ENCODE data around the gene GTSE1. TPM values are rescaled to one million over a fixed set of nuclear protein-coding genes. Genes with fewer than 3 reads are reported as not detected.

Gene GTSE1
- total RNA-seq, 1 donor from 2014 or later: 2.7 TPM

DNA sequence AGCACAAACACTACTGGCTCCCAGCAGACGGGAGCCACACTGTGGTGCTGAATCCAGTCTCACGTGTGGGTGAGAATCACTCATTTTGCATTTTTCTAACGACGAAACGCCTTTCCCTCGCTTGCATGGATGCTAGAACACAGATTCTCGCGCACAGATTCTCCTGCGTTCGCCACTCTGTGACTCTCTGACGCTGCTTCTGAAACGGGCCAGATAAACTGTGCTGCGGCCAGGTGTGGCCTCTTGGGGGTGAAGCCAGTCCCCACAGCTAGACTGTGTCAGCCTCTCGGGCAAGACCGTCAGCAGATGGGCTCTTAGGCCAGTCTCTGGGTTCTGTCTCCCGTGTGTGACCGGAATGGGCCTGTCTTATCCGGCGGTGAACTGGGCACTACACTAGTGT is 83.4 kb downstream of the GTSE1 start:
- no peak for DNase-seq

Other genes with a start within 250 kb of the GTSE1 start
- gene PPARA, start 146.3 kb upstream of the GTSE1 start, total RNA-seq: 12.5 and 20.6 TPM in 2 replicates
- 10.6 and 12.4 TPM in 2 replicates for gene CDPF1, start 46.6 kb upstream of the GTSE1 start, total RNA-seq
- gene PKDREJ, start 33.5 kb upstream of the GTSE1 start, total RNA-seq: under 0.01 TPM in 1 of 2 replicates, not detected in the other
- gene TTC38, start 28.9 kb upstream of the GTSE1 start, total RNA-seq: 34.9 and 50.9 TPM in 2 replicates
- 29.3 and 35.1 TPM in 2 replicates for gene TRMU, start 38.8 kb downstream of the GTSE1 start, total RNA-seq
- 28.2 and 45.6 TPM in 2 replicates for gene CELSR1, start 240.8 kb downstream of the GTSE1 start, total RNA-seq

Data from dermis blood vessel endothelial cell (primary cell).